CD4-positive, alpha-beta T cell treated with Interleukin-15 for 1 hour (primary cell): ENCODE data around the gene ZBED3.

Experiments
- DNase-seq: peaks from one replicate; pipeline ENCODE4 v3.0.0-alpha.2; 2020

Gene ZBED3

GRCh38 chr5:77076961-77077828 lies 9.9 kb downstream of the ZBED3 start:
- DNase-seq: peak; percentile 43

- DNase-seq: no peak
Measured at GRCh38 chr5:77074745-77075144, 12.3 kb downstream of the ZBED3 start.

GRCh38 chr5:77073667-77074066 lies 13.4 kb downstream of the ZBED3 start:
- DNase-seq: no peak

GRCh38 chr5:77066823-77067442 lies 20.2 kb downstream of the ZBED3 start:
- DNase-seq: no peak

- DNase-seq: no peak
Measured at GRCh38 chr5:77066184-77066583, 20.9 kb downstream of the ZBED3 start.

GRCh38 chr5:77065256-77065655 lies 21.8 kb downstream of the ZBED3 start:
- DNase-seq: no peak

- DNase-seq: no peak
Measured at GRCh38 chr5:77064040-77064439, 23.0 kb downstream of the ZBED3 start.

GRCh38 chr5:77046416-77047073 lies 40.5 kb downstream of the ZBED3 start:
- no peak for DNase-seq

GRCh38 chr5:77035950-77036349 lies 51.1 kb downstream of the ZBED3 start:
- no peak for DNase-seq

- DNase-seq: no peak
Measured at GRCh38 chr5:77033338-77033737, 53.7 kb downstream of the ZBED3 start.

GRCh38 chr5:77032635-77033034 lies 54.5 kb downstream of the ZBED3 start:
- no peak for DNase-seq

- no peak for DNase-seq
Measured at GRCh38 chr5:77031891-77032290, 55.2 kb downstream of the ZBED3 start.

GRCh38 chr5:77030097-77031071 lies 56.7 kb downstream of the ZBED3 start, which contains the start of gene AGGF1:
TSS of gene AGGF1 (plus strand) at chr5:77030404. CDS start at chr5:77030767, 363 bp downstream.
- peak; percentile 89 for DNase-seq

GRCh38 chr5:77029376-77029885 lies 57.7 kb downstream of the ZBED3 start:
- no peak for DNase-seq

GRCh38 chr5:77028631-77029375 lies 58.3 kb downstream of the ZBED3 start:
- no peak for DNase-seq

- DNase-seq: no peak
Measured at GRCh38 chr5:77024490-77024889, 62.6 kb downstream of the ZBED3 start.

GRCh38 chr5:77022511-77023417 lies 64.3 kb downstream of the ZBED3 start:
- no peak for DNase-seq
